LoVo (cell line): ENCODE results near the gene CPSF3.

Source experiments
- DNase-seq: peaks from one replicate; pipeline ENCODE4 v3.0.0-alpha.2; 2016; ENCODE audit warnings: low spot score

CPSF3 gene

DNA sequence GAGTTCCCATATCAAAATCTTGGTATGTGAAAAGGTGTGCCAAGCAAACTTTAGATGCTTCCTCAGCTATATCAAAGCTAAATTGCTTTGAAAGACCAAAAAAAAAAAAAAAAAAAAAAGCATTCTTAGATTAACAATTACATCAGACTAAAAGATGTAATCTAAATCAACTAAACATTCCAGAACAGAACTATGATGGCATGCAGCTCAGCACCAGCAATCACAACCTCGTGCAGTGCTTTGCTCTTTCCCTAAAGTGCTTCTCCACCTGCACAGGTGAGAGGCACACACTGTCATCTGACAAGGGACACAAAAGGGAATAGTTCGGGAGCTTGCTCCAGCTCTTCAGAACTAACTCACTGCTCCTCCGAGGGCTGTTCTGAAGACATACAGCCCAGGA, 94.7 kb downstream of the CPSF3 start:
- no peak for DNase-seq

DNA sequence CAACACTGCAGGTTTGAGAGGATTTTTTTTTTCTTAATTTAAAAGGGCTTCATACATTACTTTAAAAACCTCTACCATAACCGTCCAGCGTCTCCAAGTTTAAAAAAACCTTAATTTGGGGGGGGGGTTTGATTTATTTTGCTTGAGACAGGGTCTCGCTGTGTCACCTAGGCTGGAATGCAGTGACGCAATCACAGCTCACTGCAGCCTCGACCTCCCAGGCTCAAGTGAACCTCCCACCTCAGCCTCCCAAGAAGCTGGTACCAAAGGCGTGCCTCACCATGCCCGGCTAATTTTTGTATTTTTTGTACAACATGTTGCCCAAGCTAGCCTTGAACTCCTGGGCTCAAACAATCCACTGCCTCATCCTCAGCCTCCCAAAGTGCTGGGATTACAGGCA, 95.3 kb downstream of the CPSF3 start:
- DNase-seq = no peak

DNA sequence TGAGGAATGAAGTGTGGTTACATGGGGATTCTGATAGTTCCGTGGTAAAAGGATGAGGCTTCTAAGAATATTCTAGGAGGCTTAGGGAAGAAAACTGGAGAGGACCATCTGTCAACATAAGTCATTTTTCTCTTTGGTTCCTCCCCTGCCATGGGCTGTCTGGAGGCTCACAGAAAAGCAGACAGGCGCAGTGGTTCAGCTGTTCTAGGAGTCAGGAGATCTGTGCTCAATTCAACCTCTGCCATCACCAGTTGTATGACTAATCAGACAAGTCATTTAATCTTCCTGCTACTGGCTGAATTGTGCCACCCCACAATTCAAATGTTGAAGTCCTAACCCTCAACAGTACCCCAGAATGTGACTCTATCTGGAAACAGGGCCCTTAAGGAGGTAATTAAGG, 95.8 kb downstream of the CPSF3 start:
- DNase-seq = no peak
